Keratinocyte (primary cell): ENCODE data around the gene AKR1C3. TPM values are rescaled to one million over a fixed set of nuclear protein-coding genes. Genes with fewer than 3 reads are reported as not detected.

Experiments
- DNase-seq: peaks from one replicate; pipeline ENCODE4 v3.0.0-alpha.2; 2011; ENCODE audit warnings: low read depth, missing footprints, low spot score
- FAIRE-seq: peaks from 2 replicates; lab custom pipeline; 2011; peaks lifted over from hg19 to GRCh38; lab: Jason Lieb, UNC
- H2AFZ ChIP-seq: 2 replicates; pipeline ENCODE4 v1.6.0; 2012; ENCODE audit warnings: low read length, control low read depth, inconsistent platforms; ENCODE audit not compliant: control insufficient read depth
- H3K27ac ChIP-seq: 2 replicates; pipeline ENCODE4 v1.5.1; 2011; ENCODE audit warnings: low read length; ENCODE audit not compliant: control insufficient read depth, insufficient read depth
- H3K27me3 ChIP-seq: 3 replicates; pipeline ENCODE4 v1.6.0; 2011; ENCODE audit warnings: low read length; ENCODE audit not compliant: control insufficient read depth, insufficient read depth; ENCODE audit errors: extremely low read depth
- H3K36me3 ChIP-seq, 2 experiments: 2 replicates in 1 of 2; 3 replicates in 1 of 2; pipeline ENCODE4 v1.5.1; 2011; ENCODE audit warnings: low read length in 2 of 2, mild to moderate bottlenecking in 1 of 2; ENCODE audit not compliant: control insufficient read depth in 2 of 2, insufficient read depth in 2 of 2; ENCODE audit errors: extremely low read depth in 1 of 2
- H3K4me1 ChIP-seq: 3 replicates; pipeline ENCODE4 v1.5.1; 2011; ENCODE audit warnings: low read length; ENCODE audit not compliant: control insufficient read depth, insufficient read depth; ENCODE audit errors: extremely low read depth
- H3K4me2 ChIP-seq: 3 replicates; pipeline ENCODE4 v1.6.0; 2011; ENCODE audit warnings: low read depth, low read length; ENCODE audit not compliant: control insufficient read depth, insufficient read depth; ENCODE audit errors: extremely low read depth
- H3K4me3 ChIP-seq, 3 experiments: fragments of 200-600 bp in 1 of 3; sonication (generic) in 1 of 3; 2 replicates in 2 of 3; 3 replicates in 1 of 3; pipeline ENCODE4 v1.5.1; 2011 to 2016; ENCODE audit warnings: low read length in 3 of 3, mild to moderate bottlenecking in 3 of 3, control low read depth in 2 of 3, inconsistent platforms in 1 of 3, low read depth in 1 of 3, mixed read lengths in 1 of 3, mixed run types in 1 of 3, moderate library complexity in 1 of 3; ENCODE audit not compliant: control insufficient read depth in 2 of 3, insufficient read depth in 2 of 3; ENCODE audit errors: extremely low read depth in 1 of 3
- H3K79me2 ChIP-seq: 2 replicates; pipeline ENCODE4 v1.6.0; 2012; ENCODE audit warnings: low read length; ENCODE audit not compliant: control insufficient read depth, insufficient read depth
- H3K9ac ChIP-seq: 3 replicates; pipeline ENCODE4 v1.6.0; 2011; ENCODE audit warnings: low read length; ENCODE audit not compliant: control insufficient read depth, insufficient read depth; ENCODE audit errors: extremely low read depth
- H3K9me1 ChIP-seq: 3 replicates; pipeline ENCODE4 v1.6.0; 2011; ENCODE audit warnings: low read length; ENCODE audit not compliant: control insufficient read depth, insufficient read depth; ENCODE audit errors: extremely low read depth
- H3K9me3 ChIP-seq: 2 replicates; pipeline ENCODE4 v1.5.1; 2012; ENCODE audit warnings: low read depth, low read length; ENCODE audit not compliant: control insufficient read depth
- H4K20me1 ChIP-seq: 3 replicates; pipeline ENCODE4 v1.6.0; 2011; ENCODE audit warnings: low read length; ENCODE audit not compliant: control insufficient read depth, insufficient read depth; ENCODE audit errors: extremely low read depth
- EZH2 ChIP-seq: IDR thresholded peaks from one replicate; pipeline ENCODE4 v1.6.1; 2012; ENCODE audit warnings: inconsistent platforms, mild to moderate bottlenecking, low read length, moderate library complexity
- dilution Hi-C: fragments of 300-500 bp; cut with MboI; formaldehyde crosslinking; loops from one replicate; pipeline ENCODE4 v1.7.0; 2020; ENCODE audit warnings: low sequenced_read_pairs; ENCODE audit not compliant: extremely low pct_ligation_motif_present
- polyA plus RNA-seq, 5 experiments: library from polyadenylated mRNA; depleted of rRNA in 3 of 5; stranded (reverse) in 3 of 5; stranded (forward) in 1 of 5; unstranded in 1 of 5; fragments of >200 nt; gene quantifications; 1 replicate in 1 of 5; 2 replicates in 3 of 5; 3 replicates in 1 of 5; pipeline versions ENCODE4 v1.2.1 to v1.2.3, GENCODE V29; 2011 to 2012; ENCODE audit warnings: missing spikeins in 2 of 5, low read depth in 1 of 5, low replicate concordance in 1 of 5
- TF ChIP-seq, protein P1 (sequence below), 3 experiments: IDR thresholded peaks in 1 of 3; conservative IDR thresholded peaks in 1 of 3; optimal IDR thresholded peaks in 1 of 3; 2 replicates in 2 of 3; 3 replicates in 1 of 3; pipeline versions ENCODE3 to v1.5.1; 2011; ENCODE audit warnings: low read length in 3 of 3, mild to moderate bottlenecking in 3 of 3, moderate library complexity in 2 of 3, control low read depth in 1 of 3, inconsistent platforms in 1 of 3; ENCODE audit not compliant: insufficient read depth in 2 of 3; ENCODE audit errors: extremely low read depth in 1 of 3

Gene AKR1C3
- polyA plus RNA-seq, 1 donor (not counting 4 experiments of a cell fraction or from before 2014, with no cell fraction given) = 27.3 TPM

DNA sequence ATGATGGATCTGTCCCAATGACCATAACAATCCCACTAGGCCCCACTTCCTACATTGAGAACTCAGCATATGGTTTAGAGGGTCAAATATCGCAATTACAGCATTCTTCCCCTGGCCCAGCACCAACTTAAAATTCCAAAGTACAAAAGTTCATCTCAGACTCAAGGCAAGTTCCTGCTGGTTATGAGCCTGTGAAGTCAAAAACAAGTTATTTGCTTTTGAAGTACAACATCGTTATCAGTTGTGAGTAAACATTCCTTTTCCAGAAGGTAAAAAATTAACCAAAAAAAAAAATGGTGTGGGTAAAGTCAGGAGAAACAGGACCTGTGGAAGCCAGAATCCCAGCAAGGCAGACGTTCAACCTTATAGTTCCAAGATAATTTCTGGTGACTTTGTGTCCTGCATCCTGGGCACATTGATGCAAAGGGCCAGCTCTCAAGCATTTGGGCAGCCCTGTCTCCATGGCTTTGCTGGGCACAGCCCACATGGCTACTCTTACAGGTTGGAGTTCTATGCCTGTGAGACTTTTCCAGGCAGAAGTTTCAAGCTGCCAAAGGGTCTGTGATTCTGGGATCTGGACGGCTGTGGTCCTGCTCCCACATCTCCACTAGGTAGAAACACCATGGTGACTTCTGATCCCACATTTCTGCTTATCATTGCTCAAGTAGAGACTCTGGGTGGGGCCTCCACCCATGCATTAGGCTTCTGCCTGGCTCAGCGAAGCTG lies 53.2 kb downstream of the AKR1C3 start:
- Histone ChIP-seq H2AFZ (no peak overlapping the region), H3K36me3 (no peaks in the 10 kb centered on the region), H3K4me3 (no peak overlapping the region), H3K9me3 (no peaks in the 10 kb centered on the region), H3K27me3 (no peaks in the 10 kb centered on the region), H3K9me1 (no peaks in the 10 kb centered on the region), H3K27ac (no peak overlapping the region), H3K4me2 (no peak overlapping the region), H3K79me2 (no peaks in the 10 kb centered on the region), H4K20me1 (no peaks in the 10 kb centered on the region), H3K9ac (no peak overlapping the region), H3K4me1 (no peaks in the 10 kb centered on the region)
- FAIRE-seq (no peak), DNase-seq (no peak)
- TF ChIP-seq, protein P1, sequence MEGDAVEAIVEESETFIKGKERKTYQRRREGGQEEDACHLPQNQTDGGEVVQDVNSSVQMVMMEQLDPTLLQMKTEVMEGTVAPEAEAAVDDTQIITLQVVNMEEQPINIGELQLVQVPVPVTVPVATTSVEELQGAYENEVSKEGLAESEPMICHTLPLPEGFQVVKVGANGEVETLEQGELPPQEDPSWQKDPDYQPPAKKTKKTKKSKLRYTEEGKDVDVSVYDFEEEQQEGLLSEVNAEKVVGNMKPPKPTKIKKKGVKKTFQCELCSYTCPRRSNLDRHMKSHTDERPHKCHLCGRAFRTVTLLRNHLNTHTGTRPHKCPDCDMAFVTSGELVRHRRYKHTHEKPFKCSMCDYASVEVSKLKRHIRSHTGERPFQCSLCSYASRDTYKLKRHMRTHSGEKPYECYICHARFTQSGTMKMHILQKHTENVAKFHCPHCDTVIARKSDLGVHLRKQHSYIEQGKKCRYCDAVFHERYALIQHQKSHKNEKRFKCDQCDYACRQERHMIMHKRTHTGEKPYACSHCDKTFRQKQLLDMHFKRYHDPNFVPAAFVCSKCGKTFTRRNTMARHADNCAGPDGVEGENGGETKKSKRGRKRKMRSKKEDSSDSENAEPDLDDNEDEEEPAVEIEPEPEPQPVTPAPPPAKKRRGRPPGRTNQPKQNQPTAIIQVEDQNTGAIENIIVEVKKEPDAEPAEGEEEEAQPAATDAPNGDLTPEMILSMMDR (optimal IDR thresholded peaks at IDR 0.05 in 1 of 3, IDR thresholded peaks at IDR 0.05 in 1 of 3, conservative IDR thresholded peaks at IDR 0.05 in 1 of 3; ENCODE audit: extremely low read depth in 1 of 3, insufficient read depth in 2 of 3, low read length in 3 of 3) = no peak
- no peak for TF ChIP-seq EZH2
- dilution Hi-C loops = no loop called here

DNA sequence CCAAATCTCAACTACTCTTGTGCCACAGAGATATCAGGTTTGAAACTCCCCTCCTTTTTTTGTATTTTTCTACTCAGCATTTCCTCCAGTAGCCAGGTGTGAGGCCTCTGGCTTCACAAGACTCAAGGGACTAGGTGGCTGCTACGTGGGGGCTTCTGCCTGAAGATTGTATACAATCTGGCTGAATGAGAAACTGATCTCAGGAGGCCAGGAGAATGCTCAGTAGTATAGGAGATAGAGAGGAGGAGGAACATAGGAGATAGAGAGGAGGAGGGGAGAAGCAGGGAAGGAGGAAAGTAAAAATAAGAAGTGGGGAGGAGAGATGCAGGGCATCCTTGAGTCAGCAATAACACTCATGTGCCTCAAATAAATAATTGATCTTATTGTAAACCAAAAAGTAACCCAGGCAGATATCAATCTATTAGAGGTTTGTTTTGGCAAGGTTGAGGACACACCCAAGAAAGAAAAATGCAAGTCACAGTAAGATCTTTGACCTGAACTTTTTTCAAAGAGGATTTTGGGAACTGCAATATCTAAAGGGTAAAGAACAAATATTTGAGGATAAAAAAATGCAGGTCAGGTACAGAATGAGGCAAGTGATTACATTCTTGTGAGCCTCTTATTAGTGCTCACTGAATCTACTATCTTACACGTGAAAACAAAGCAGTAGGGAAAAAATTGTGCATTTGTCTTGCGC lies 53.9 kb downstream of the AKR1C3 start:
- Histone ChIP-seq H3K4me3 (no peak overlapping the region), H4K20me1 (no peaks in the 10 kb centered on the region), H3K9me1 (no peaks in the 10 kb centered on the region), H3K4me1 (no peaks in the 10 kb centered on the region), H2AFZ (no peak overlapping the region), H3K79me2 (no peaks in the 10 kb centered on the region), H3K36me3 (no peaks in the 10 kb centered on the region), H3K27me3 (no peaks in the 10 kb centered on the region), H3K9me3 (no peaks in the 10 kb centered on the region), H3K9ac (no peak overlapping the region), H3K27ac (no peak overlapping the region), H3K4me2 (no peak overlapping the region)
- no peak for FAIRE-seq
- TF ChIP-seq EZH2 = no peak
- TF ChIP-seq, protein P1 (optimal IDR thresholded peaks at IDR 0.05 in 1 of 3, IDR thresholded peaks at IDR 0.05 in 1 of 3, conservative IDR thresholded peaks at IDR 0.05 in 1 of 3; ENCODE audit: extremely low read depth in 1 of 3, insufficient read depth in 2 of 3, low read length in 3 of 3) = no peak
- no peak for DNase-seq
- dilution Hi-C loops = no loop called here
